SK-N-SH (cell line): Measurements from ENCODE around the gene GPN3.
"Not testable (repeated sequence)": the region's sequence is repeated elsewhere in the genome, so short reads cannot be mapped to it uniquely, and the experiment has no call there.

Experiments
- CTCF ChIP-seq: fragments of 200-600 bp; sonication (generic); IDR thresholded peaks from 2 replicates; pipeline ENCODE4 v1.6.1; 2017; ENCODE audit warnings: antibody characterized with exemption, mild to moderate bottlenecking, moderate library complexity
- FOXM1 ChIP-seq: IDR thresholded peaks from 2 replicates; pipeline ENCODE4 v1.4.0; 2012; ENCODE audit warnings: low read depth, mild to moderate bottlenecking
- POLR2AphosphoS5 ChIP-seq: IDR thresholded peaks from 2 replicates; pipeline ENCODE4 v1.6.1; 2012; ENCODE audit warnings: low read depth, low read length
- RAD21 ChIP-seq: IDR thresholded peaks from 2 replicates; pipeline ENCODE4 v1.6.1; 2012; ENCODE audit warnings: mild to moderate bottlenecking, low read length
- USF2 ChIP-seq: fragments of 150-350 bp; IDR thresholded peaks from 2 replicates; pipeline ENCODE4 v1.6.1; 2017; ENCODE audit warnings: antibody characterized with exemption, low read length, low read depth, borderline replicate concordance

GRCh38 chr12:110410086-110410485 lies 58.0 kb downstream of the GPN3 start:
- TF ChIP-seq FOXM1, USF2, CTCF, RAD21, POLR2AphosphoS5: not testable (repeated sequence)
